ENCODE results near the gene KDM2B. TPM values are rescaled to one million over a fixed set of nuclear protein-coding genes. Genes with fewer than 3 reads are reported as not detected.
"Not testable (repeated sequence)": the region's sequence is repeated elsewhere in the genome, so short reads cannot be mapped to it uniquely, and the experiment has no call there.

KDM2B gene
- total RNA-seq, 1 donor from 2014 or later = 21.3 TPM

DNA sequence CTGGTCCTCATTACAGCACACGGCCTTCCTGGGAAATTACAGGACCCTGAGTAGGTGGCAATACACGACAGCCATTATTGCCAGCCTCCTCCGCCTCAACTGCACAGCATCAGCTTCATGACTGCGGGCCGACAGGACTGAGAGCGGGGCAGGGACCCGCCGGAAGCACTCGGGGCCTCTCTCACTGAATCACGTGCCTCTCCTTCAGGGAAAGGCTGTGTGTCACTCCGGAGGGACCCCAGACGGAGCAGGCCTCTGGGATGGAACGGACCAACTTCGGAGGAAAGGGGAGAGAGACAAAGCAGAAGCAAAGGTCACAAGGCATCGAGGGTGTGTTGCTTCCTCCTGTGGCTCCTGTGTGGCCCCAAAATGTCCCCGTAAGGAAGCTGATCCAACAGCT lies 90.9 kb downstream of the KDM2B start:
- Mint-ChIP-seq H3K9me3 (ENCODE audit: low read depth) (no peaks in the 10 kb centered on the region), H3K4me3 (ENCODE audit: unreplicated experiment) (no peak overlapping the region), H3K36me3 (ENCODE audit: low read depth) (peaks cover 2% of the 10 kb centered on the region), H3K27ac (ENCODE audit: unreplicated experiment) (no peak overlapping the region), H3K4me1 (ENCODE audit: low read depth) (no peaks in the 10 kb centered on the region), H3K27me3 (ENCODE audit: low read depth) (no peaks in the 10 kb centered on the region)
- TF ChIP-seq, protein P1, sequence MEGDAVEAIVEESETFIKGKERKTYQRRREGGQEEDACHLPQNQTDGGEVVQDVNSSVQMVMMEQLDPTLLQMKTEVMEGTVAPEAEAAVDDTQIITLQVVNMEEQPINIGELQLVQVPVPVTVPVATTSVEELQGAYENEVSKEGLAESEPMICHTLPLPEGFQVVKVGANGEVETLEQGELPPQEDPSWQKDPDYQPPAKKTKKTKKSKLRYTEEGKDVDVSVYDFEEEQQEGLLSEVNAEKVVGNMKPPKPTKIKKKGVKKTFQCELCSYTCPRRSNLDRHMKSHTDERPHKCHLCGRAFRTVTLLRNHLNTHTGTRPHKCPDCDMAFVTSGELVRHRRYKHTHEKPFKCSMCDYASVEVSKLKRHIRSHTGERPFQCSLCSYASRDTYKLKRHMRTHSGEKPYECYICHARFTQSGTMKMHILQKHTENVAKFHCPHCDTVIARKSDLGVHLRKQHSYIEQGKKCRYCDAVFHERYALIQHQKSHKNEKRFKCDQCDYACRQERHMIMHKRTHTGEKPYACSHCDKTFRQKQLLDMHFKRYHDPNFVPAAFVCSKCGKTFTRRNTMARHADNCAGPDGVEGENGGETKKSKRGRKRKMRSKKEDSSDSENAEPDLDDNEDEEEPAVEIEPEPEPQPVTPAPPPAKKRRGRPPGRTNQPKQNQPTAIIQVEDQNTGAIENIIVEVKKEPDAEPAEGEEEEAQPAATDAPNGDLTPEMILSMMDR (IDR thresholded peaks at IDR 0.05) = no peak
- DNase-seq (ENCODE audit: low spot score) = no peak

- no peak overlapping the region for H3K27ac Mint-ChIP-seq (ENCODE audit: unreplicated experiment)
- H3K9me3 Mint-ChIP-seq (ENCODE audit: low read depth) = no peaks in the 10 kb centered on the region
- TF ChIP-seq, protein P1 (IDR thresholded peaks at IDR 0.05) = no peak
- no peaks in the 10 kb centered on the region for H3K4me1 Mint-ChIP-seq (ENCODE audit: low read depth)
- H3K4me3 Mint-ChIP-seq (ENCODE audit: unreplicated experiment) = no peak overlapping the region
- H3K36me3 Mint-ChIP-seq (ENCODE audit: low read depth) = peaks cover 2% of the 10 kb centered on the region
- DNase-seq (ENCODE audit: low spot score) = no peak
- no peaks in the 10 kb centered on the region for H3K27me3 Mint-ChIP-seq (ENCODE audit: low read depth)
Measured at GRCh38 chr12:121484967-121485366, 95.9 kb downstream of the KDM2B start.

- H3K27me3 Mint-ChIP-seq (ENCODE audit: low read depth); H3K9me3 Mint-ChIP-seq (ENCODE audit: low read depth); DNase-seq (ENCODE audit: low spot score); H3K4me1 Mint-ChIP-seq (ENCODE audit: low read depth); H3K27ac Mint-ChIP-seq (ENCODE audit: unreplicated experiment); H3K36me3 Mint-ChIP-seq (ENCODE audit: low read depth); H3K4me3 Mint-ChIP-seq (ENCODE audit: unreplicated experiment): not testable (repeated sequence)
Measured at GRCh38 chr12:121484564-121484963, 96.3 kb downstream of the KDM2B start.

- TF ChIP-seq, protein P1 (IDR thresholded peaks at IDR 0.05) = no peak
- Mint-ChIP-seq H3K27me3 (ENCODE audit: low read depth) (no peaks in the 10 kb centered on the region), H3K36me3 (ENCODE audit: low read depth) (peaks cover 2% of the 10 kb centered on the region), H3K27ac (ENCODE audit: unreplicated experiment) (no peak overlapping the region), H3K4me3 (ENCODE audit: unreplicated experiment) (no peak overlapping the region), H3K4me1 (ENCODE audit: low read depth) (no peaks in the 10 kb centered on the region), H3K9me3 (ENCODE audit: low read depth) (no peaks in the 10 kb centered on the region)
- no peak for DNase-seq (ENCODE audit: low spot score)
Measured at GRCh38 chr12:121483949-121484348, 96.9 kb downstream of the KDM2B start.

GRCh38 chr12:121476477-121476876 lies 104.3 kb downstream of the KDM2B start:
- Mint-ChIP-seq H3K4me3 (ENCODE audit: unreplicated experiment) (no peak overlapping the region), H3K36me3 (ENCODE audit: low read depth) (peaks cover 2% of the 10 kb centered on the region), H3K9me3 (ENCODE audit: low read depth) (no peaks in the 10 kb centered on the region), H3K4me1 (ENCODE audit: low read depth) (no peaks in the 10 kb centered on the region), H3K27ac (ENCODE audit: unreplicated experiment) (no peak overlapping the region), H3K27me3 (ENCODE audit: low read depth) (no peaks in the 10 kb centered on the region)
- TF ChIP-seq, protein P1 (IDR thresholded peaks at IDR 0.05) = no peak
- DNase-seq (ENCODE audit: low spot score) = no peak

DNA sequence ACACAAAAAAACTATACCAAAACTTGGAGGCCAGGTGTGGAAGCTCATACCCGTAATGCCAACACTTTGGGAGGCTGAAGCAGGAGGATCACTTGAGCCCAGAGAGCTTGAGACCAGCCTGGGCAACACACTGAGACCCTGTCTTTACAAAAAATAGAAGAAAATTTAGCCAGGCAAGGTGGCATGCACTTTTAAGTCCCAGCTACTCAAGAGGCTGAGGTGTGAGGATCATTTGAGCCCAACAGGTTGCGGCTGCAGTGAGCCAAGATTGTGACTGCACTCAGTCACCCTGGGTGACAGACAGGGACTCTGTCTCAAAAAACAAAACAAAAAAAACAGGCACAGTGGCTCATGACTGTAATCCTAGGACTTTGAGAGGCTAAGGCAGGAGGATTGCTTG lies 105.5 kb downstream of the KDM2B start:
- TF ChIP-seq, protein P1 (IDR thresholded peaks at IDR 0.05) = no peak
- no peaks in the 10 kb centered on the region for H3K4me1 Mint-ChIP-seq (ENCODE audit: low read depth)
- H3K36me3 Mint-ChIP-seq (ENCODE audit: low read depth) = no peaks in the 10 kb centered on the region
- H3K4me3 Mint-ChIP-seq (ENCODE audit: unreplicated experiment) = no peak overlapping the region
- no peak for DNase-seq (ENCODE audit: low spot score)
- no peak overlapping the region for H3K27ac Mint-ChIP-seq (ENCODE audit: unreplicated experiment)
- no peaks in the 10 kb centered on the region for H3K27me3 Mint-ChIP-seq (ENCODE audit: low read depth)
- H3K9me3 Mint-ChIP-seq (ENCODE audit: low read depth) = no peaks in the 10 kb centered on the region

Data from chondrocyte (in vitro differentiated cells).